ENCODE results near the gene NRN1.

NRN1 gene

GRCh38 chr6:6002005-6002847 is 4.5 kb downstream of the NRN1 start:
- no peak for TF ChIP-seq CTCF (IDR thresholded peaks at IDR 0.05; ENCODE audit: insufficient read depth, low read depth, low read length, missing control alignments)
- DNase-seq (ENCODE audit: low read depth), result no peak
- no peak overlapping the region for H3K4me3 ChIP-seq (ENCODE audit: low read length)

- no peak overlapping the region for H3K4me3 ChIP-seq (ENCODE audit: low read length)
- no peak for TF ChIP-seq CTCF (IDR thresholded peaks at IDR 0.05; ENCODE audit: insufficient read depth, low read depth, low read length, missing control alignments)
- no peak for DNase-seq (ENCODE audit: low read depth)
Measured at GRCh38 chr6:6001443-6001842, 5.3 kb downstream of the NRN1 start.

GRCh38 chr6:5999688-6000608 is 6.8 kb downstream of the NRN1 start:
- no peak for TF ChIP-seq CTCF (IDR thresholded peaks at IDR 0.05; ENCODE audit: insufficient read depth, low read depth, low read length, missing control alignments)
- DNase-seq (ENCODE audit: low read depth), result no peak
- H3K4me3 ChIP-seq (ENCODE audit: low read length), result no peak overlapping the region

GRCh38 chr6:5998711-5999687 is 7.7 kb downstream of the NRN1 start:
- no peak for DNase-seq (ENCODE audit: low read depth)
- no peak overlapping the region for H3K4me3 ChIP-seq (ENCODE audit: low read length)
- TF ChIP-seq CTCF (IDR thresholded peaks at IDR 0.05; ENCODE audit: insufficient read depth, low read depth, low read length, missing control alignments), result no peak

- no peak overlapping the region for H3K4me3 ChIP-seq (ENCODE audit: low read length)
- DNase-seq (ENCODE audit: low read depth), result no peak
- no peak for TF ChIP-seq CTCF (IDR thresholded peaks at IDR 0.05; ENCODE audit: insufficient read depth, low read depth, low read length, missing control alignments)
Measured at GRCh38 chr6:5998236-5998635, 8.5 kb downstream of the NRN1 start.

GRCh38 chr6:5997420-5997987 is 9.2 kb downstream of the NRN1 start:
- no peak for TF ChIP-seq CTCF (IDR thresholded peaks at IDR 0.05; ENCODE audit: insufficient read depth, low read depth, low read length, missing control alignments)
- no peak for DNase-seq (ENCODE audit: low read depth)
- no peak overlapping the region for H3K4me3 ChIP-seq (ENCODE audit: low read length)

All from epithelial cell of esophagus (primary cell).